K562 (cell line): ENCODE results near the gene APC2. TPM values are rescaled to one million over a fixed set of nuclear protein-coding genes. Genes with fewer than 3 reads are reported as not detected.

Source experiments
- CSDE1 ChIP-seq, 2 experiments: fragments of 450-650 bp; IDR thresholded peaks; 2 replicates each; pipeline ENCODE4 v1.6.1; 2016; ENCODE audit warnings: mild to moderate bottlenecking in 1 of 2
- E2F6 ChIP-seq, 2 experiments: IDR thresholded peaks; 2 replicates each; pipeline ENCODE4 v1.6.1; 2011; ENCODE audit warnings: borderline replicate concordance in 1 of 2, control low read depth in 1 of 2, low read depth in 1 of 2, low read length in 1 of 2, mild to moderate bottlenecking in 1 of 2, mixed read lengths in 1 of 2, moderate library complexity in 1 of 2; ENCODE audit not compliant: insufficient read depth in 1 of 2, insufficient read length in 1 of 2, poor library complexity in 1 of 2, severe bottlenecking in 1 of 2; ENCODE audit errors: extremely low read depth in 1 of 2
- HDAC3 ChIP-seq: fragments of 450-650 bp; IDR thresholded peaks from 2 replicates; pipeline ENCODE4 v1.6.1; 2018; ENCODE audit warnings: borderline replicate concordance, mild to moderate bottlenecking, moderate library complexity; ENCODE audit not compliant: partially characterized antibody
- HMG20A ChIP-seq: fragments of 450-650 bp; formaldehyde crosslinking; conservative IDR thresholded peaks from 2 replicates; pipeline ENCODE4 v1.4.0; 2020; ENCODE audit warnings: mild to moderate bottlenecking, mixed read lengths
- KLF1 ChIP-seq: fragments of 450-650 bp; IDR thresholded peaks from 2 replicates; pipeline ENCODE4 v1.6.1; 2016; ENCODE audit warnings: missing genetic modification characterization, missing compliant biosample characterization
- MGA ChIP-seq: fragments of 450-650 bp; IDR thresholded peaks from 2 replicates; pipeline ENCODE4 v1.6.1; 2016; ENCODE audit warnings: mild to moderate bottlenecking, moderate library complexity
- MYC ChIP-seq, 2 experiments: fragments of 250-450 bp in 1 of 2; sonication (Bioruptor Pico) in 1 of 2; IDR thresholded peaks; 2 replicates each; pipeline versions ENCODE4 v1.5.1 to v1.6.1; 2012 to 2021; ENCODE audit warnings: low read depth in 2 of 2, borderline replicate concordance in 1 of 2, improper control_type of control experiment in 1 of 2, low read length in 1 of 2, mild to moderate bottlenecking in 1 of 2, moderate library complexity in 1 of 2
- NEUROD1 ChIP-seq: fragments of 150-350 bp; IDR thresholded peaks from 2 replicates; pipeline ENCODE4 v1.6.1; 2014; ENCODE audit warnings: borderline replicate concordance, low read length, low read depth; ENCODE audit not compliant: partially characterized antibody
- POLR2G ChIP-seq: fragments of 200-400 bp; formaldehyde crosslinking; IDR thresholded peaks from 2 replicates; pipeline ENCODE4 v1.6.1; 2017; ENCODE audit warnings: low read depth, mild to moderate bottlenecking, antibody characterized with exemption, low read length, moderate library complexity
- RBM22 ChIP-seq: fragments of 200-400 bp; formaldehyde crosslinking; IDR thresholded peaks from 2 replicates; pipeline ENCODE4 v1.6.1; 2018; ENCODE audit warnings: low read length, low read depth; ENCODE audit not compliant: poor library complexity, severe bottlenecking
- SPI1 ChIP-seq: IDR thresholded peaks from 2 replicates; pipeline ENCODE4 v1.6.1; 2011; ENCODE audit warnings: low read depth, low read length, control low read depth, borderline replicate concordance
- YBX1 ChIP-seq: fragments of 450-650 bp; IDR thresholded peaks from 2 replicates; pipeline ENCODE4 v1.7.1; 2016; ENCODE audit warnings: mild to moderate bottlenecking
- ZNF41 ChIP-seq: fragments of 250-450 bp; sonication (Bioruptor Pico); conservative IDR thresholded peaks from 2 replicates; pipeline ENCODE4 v1.4.0; 2020; ENCODE audit warnings: mild to moderate bottlenecking
- polyA plus RNA-seq, 8 experiments: library from polyadenylated mRNA; depleted of rRNA in 4 of 8; stranded (reverse) in 5 of 8; unstranded in 3 of 8; fragments of >200 nt; fragmentation: Nextera tagmentation in 2 of 8; fragmentation: Illumina TruSeq in 1 of 8; extraction: Ambion mirVana in 2 of 8; extraction: Trizol in 1 of 8; gene quantifications; 2 replicates each; pipeline versions ENCODE4 v1.2.1 to v1.2.3, GENCODE V29; 2011 to 2014; ENCODE audit warnings: inconsistent platforms in 1 of 8, missing spikeins in 1 of 8
- total RNA-seq, 7 experiments: library from RNA; depleted of rRNA in 6 of 7; stranded (reverse); fragments of >200 nt in 6 of 7; fragmentation: Illumina TruSeq in 2 of 7; extraction: Trizol in 2 of 7; gene quantifications; 2 replicates each; pipeline versions ENCODE4 v1.2.1 to v1.2.3, GENCODE V29; 2011 to 2021; ENCODE audit warnings: low replicate concordance in 1 of 7
- TF ChIP-seq, protein P1 (sequence below): sonication (generic); formaldehyde crosslinking; IDR thresholded peaks from 2 replicates; pipeline ENCODE4 v1.9.0; 2022; ENCODE audit warnings: mild to moderate bottlenecking, missing genetic modification reagents

APC2 gene
- total and polyA plus RNA-seq, 9 of the 15 experiments (the other 6 are each of a cell fraction or from before 2014, with no cell fraction given) = 0.01 to 0.40 (median 0.05) TPM; not detected in 3

DNA sequence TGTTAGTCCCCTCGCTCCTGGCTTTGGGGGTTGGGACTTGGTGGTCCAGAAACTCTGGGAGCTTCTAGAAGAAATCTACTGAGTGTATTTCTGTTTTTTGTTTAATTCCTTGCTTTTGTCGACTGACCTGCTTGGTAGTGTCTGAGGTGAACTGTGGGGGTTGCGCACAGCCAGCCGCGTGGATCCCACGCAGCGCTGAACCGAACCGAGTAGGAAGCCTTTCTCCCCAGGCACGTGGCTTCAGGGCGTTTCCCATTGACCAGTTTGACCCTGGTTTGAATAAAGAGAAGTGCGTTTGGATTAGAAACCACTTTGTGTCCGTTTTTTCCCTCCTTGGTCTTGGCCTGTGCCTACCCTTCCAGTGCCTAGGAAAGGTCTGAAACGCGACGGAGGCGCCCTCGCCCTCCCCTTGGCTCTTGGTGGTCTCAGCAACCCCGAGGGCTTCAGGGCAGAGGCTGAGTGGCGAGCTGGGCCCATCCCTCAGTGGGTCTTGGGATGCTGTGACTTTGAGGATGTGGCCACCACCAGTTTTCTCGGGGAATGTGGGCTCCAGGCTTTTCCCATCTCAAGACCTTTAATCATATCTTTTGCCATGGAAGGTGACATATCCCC lies 14.4 kb upstream of the APC2 start (continued):
- peak; percentile 69 for TF ChIP-seq MGA
- TF ChIP-seq KLF1 (tag) = 0 out of 2 replicates have a peak, but pooled peaks have one; percentile 42
- TF ChIP-seq, protein P1, sequence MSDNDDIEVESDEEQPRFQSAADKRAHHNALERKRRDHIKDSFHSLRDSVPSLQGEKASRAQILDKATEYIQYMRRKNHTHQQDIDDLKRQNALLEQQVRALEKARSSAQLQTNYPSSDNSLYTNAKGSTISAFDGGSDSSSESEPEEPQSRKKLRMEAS (CRISPR knock-in tag) = peak; percentile 83
- TF ChIP-seq POLR2G = 0 out of 2 replicates have a peak, but pooled peaks have one; percentile 47
- TF ChIP-seq RBM22 = peak; percentile 46
- no peak for TF ChIP-seq HDAC3
- peak; percentile 48; the same call in 1 of the 2 replicates for TF ChIP-seq SPI1
- TF ChIP-seq YBX1 = no peak
- no peak for TF ChIP-seq CSDE1 (IDR thresholded peaks at IDR 0.05)
- no peak for TF ChIP-seq HMG20A (CRISPR knock-in tag)
- no peak for TF ChIP-seq NEUROD1
- TF ChIP-seq ZNF41 (CRISPR knock-in tag) = no peak
- peak; percentile 46 to 71 for TF ChIP-seq E2F6 (IDR thresholded peaks at IDR 0.05; ENCODE audit: borderline replicate concordance in 1 of 2, extremely low read depth in 1 of 2, insufficient read depth in 1 of 2, insufficient read length in 1 of 2, low read depth in 1 of 2, low read length in 1 of 2, poor library complexity in 1 of 2, severe bottlenecking in 1 of 2)
- TF ChIP-seq MYC (IDR thresholded peaks at IDR 0.05; ENCODE audit: low read depth, low read length) = peak; percentile 84
- no peak for TF ChIP-seq MYC (CRISPR knock-in tag; IDR thresholded peaks at IDR 0.05; ENCODE audit: borderline replicate concordance, low read depth)
